ENCODE measurements around the gene LMTK3.

DNA sequence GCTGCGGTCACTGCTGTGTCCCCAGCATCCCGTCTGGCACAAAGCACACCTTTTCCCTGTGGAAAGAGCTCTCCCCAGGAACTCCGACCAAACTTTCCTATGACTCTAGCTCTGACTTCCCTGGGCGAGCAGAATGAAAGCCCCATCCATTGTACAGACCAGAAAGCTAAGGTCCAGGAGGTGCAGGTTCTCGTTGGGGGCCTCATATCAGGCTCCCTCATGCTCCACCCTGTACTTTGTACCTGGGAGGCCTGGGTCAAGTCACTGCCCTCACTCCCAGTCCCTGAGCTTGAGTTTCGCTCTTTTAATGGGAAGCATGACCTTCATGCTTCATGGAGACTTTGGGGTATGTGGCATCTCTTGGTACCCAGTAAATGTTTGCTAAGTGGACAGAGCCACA lies 24.1 kb downstream of the LMTK3 start:
- TF ChIP-seq POLR2AphosphoS5 (IDR thresholded peaks at IDR 0.05; ENCODE audit: low read depth): no peak
- TF ChIP-seq, protein P1, sequence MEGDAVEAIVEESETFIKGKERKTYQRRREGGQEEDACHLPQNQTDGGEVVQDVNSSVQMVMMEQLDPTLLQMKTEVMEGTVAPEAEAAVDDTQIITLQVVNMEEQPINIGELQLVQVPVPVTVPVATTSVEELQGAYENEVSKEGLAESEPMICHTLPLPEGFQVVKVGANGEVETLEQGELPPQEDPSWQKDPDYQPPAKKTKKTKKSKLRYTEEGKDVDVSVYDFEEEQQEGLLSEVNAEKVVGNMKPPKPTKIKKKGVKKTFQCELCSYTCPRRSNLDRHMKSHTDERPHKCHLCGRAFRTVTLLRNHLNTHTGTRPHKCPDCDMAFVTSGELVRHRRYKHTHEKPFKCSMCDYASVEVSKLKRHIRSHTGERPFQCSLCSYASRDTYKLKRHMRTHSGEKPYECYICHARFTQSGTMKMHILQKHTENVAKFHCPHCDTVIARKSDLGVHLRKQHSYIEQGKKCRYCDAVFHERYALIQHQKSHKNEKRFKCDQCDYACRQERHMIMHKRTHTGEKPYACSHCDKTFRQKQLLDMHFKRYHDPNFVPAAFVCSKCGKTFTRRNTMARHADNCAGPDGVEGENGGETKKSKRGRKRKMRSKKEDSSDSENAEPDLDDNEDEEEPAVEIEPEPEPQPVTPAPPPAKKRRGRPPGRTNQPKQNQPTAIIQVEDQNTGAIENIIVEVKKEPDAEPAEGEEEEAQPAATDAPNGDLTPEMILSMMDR (IDR thresholded peaks at IDR 0.05; ENCODE audit: insufficient read depth, low read length): no peak
- TF ChIP-seq, protein P2, sequence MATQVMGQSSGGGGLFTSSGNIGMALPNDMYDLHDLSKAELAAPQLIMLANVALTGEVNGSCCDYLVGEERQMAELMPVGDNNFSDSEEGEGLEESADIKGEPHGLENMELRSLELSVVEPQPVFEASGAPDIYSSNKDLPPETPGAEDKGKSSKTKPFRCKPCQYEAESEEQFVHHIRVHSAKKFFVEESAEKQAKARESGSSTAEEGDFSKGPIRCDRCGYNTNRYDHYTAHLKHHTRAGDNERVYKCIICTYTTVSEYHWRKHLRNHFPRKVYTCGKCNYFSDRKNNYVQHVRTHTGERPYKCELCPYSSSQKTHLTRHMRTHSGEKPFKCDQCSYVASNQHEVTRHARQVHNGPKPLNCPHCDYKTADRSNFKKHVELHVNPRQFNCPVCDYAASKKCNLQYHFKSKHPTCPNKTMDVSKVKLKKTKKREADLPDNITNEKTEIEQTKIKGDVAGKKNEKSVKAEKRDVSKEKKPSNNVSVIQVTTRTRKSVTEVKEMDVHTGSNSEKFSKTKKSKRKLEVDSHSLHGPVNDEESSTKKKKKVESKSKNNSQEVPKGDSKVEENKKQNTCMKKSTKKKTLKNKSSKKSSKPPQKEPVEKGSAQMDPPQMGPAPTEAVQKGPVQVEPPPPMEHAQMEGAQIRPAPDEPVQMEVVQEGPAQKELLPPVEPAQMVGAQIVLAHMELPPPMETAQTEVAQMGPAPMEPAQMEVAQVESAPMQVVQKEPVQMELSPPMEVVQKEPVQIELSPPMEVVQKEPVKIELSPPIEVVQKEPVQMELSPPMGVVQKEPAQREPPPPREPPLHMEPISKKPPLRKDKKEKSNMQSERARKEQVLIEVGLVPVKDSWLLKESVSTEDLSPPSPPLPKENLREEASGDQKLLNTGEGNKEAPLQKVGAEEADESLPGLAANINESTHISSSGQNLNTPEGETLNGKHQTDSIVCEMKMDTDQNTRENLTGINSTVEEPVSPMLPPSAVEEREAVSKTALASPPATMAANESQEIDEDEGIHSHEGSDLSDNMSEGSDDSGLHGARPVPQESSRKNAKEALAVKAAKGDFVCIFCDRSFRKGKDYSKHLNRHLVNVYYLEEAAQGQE (IDR thresholded peaks at IDR 0.05; ENCODE audit: insufficient replicate concordance, low read depth): no peak
- TF ChIP-seq GABPA (IDR thresholded peaks at IDR 0.05; ENCODE audit: low read depth): no peak
